ENCODE results near the gene HNRNPA0. TPM values are rescaled to one million over a fixed set of nuclear protein-coding genes. Genes with fewer than 3 reads are reported as not detected.

HNRNPA0 gene
- total and polyA plus RNA-seq, 2 donors (not counting 1 experiment from before 2014, with no cell fraction given) = 31.5 to 34.2 TPM

- 8% methylated on average over 14 of the region's 14 CpGs for WGBS (ENCODE audit: insufficient coverage)
- intact Hi-C loops (cut with micrococcal nuclease) = no loop called here
- no peak overlapping the region for H3K27ac ChIP-seq (ENCODE audit: low read length in 2 of 2)
- CTCF ChIA-PET = interaction anchor here (0.8 to 2.9 kb wide), 3 partner anchors 8 to 74 kb away, joined by 4 to 23 read pairs (median 6); no protein-coding TSS in a partner anchor
- peak overlapping the region; percentile 79 for H2AFZ ChIP-seq (ENCODE audit: insufficient read depth, low read depth, low read length, poor library complexity, severe bottlenecking)
- Mint-ChIP-seq H3K9me3 (ENCODE audit: insufficient read depth) (no peaks in the 10 kb centered on the region), H3K4me3 (no peak overlapping the region), H3K27me3 (peaks cover 3% of the 10 kb centered on the region), H3K27ac (no peak overlapping the region), H3K4me1 (no peaks in the 10 kb centered on the region)
- peak overlapping the region; percentile 83 for H3K4me2 ChIP-seq (replicated peaks; ENCODE audit: low read depth, low read length, poor library complexity, severe bottlenecking)
- no peaks in the 10 kb centered on the region for H3K27me3 ChIP-seq (replicated peaks in 1 of 4; ENCODE audit: control extremely low read depth in 1 of 4, control insufficient read depth in 3 of 4, insufficient read depth in 4 of 4, low read length in 3 of 4)
- H3K36me3 ChIP-seq (replicated peaks in 1 of 2; ENCODE audit: control extremely low read depth in 1 of 2, control insufficient read depth in 1 of 2, extremely low read depth in 1 of 2, insufficient read depth in 2 of 2, low read length in 1 of 2) = no peaks in the 10 kb centered on the region
- H3K9me3 ChIP-seq (ENCODE audit: control extremely low read depth in 1 of 3, control insufficient read depth in 2 of 3, insufficient read depth in 1 of 3, low read length in 2 of 3) = no peaks in the 10 kb centered on the region
- peak overlapping the region; percentile 63 for H3K9ac ChIP-seq (ENCODE audit: low read length)
- TF ChIP-seq CTCF (IDR thresholded peaks at IDR 0.05) (no peak), EZH2 (IDR thresholded peaks at IDR 0.05; ENCODE audit: borderline replicate concordance, insufficient read depth, low read depth, low read length, poor library complexity, severe bottlenecking) (no peak)
- ATAC-seq (ENCODE audit: low read depth) (peak; percentile 33), DNase-seq (peak; percentile 34)
- H4K20me1 ChIP-seq (ENCODE audit: control insufficient read depth, insufficient read depth, low read length, poor library complexity, severe bottlenecking) = no peaks in the 10 kb centered on the region
- POLR2A ChIA-PET = interaction anchor here (0.9 kb wide), 1 partner anchor 18 kb away, joined by 5 read pairs; no protein-coding TSS in a partner anchor
- peak overlapping the region; percentile 25 to 60 (median 51) for H3K4me3 ChIP-seq (ENCODE audit: control extremely low read depth in 1 of 5, extremely low read depth in 1 of 5, insufficient read depth in 1 of 5, low read depth in 2 of 5, low read length in 4 of 5)
- no peaks in the 10 kb centered on the region for H3K79me2 ChIP-seq (ENCODE audit: control insufficient read depth, insufficient read depth, low read length)
- H3K4me1 ChIP-seq (ENCODE audit: control insufficient read depth in 2 of 2, insufficient read depth in 2 of 2, low read length in 2 of 2) = peaks cover 22% of the 10 kb centered on the region in 2 donors
These were observed 19.1 kb downstream of the HNRNPA0 start for GRCh38 chr5:137734962-137735554.

GRCh38 chr5:137734331-137734730 lies 19.8 kb downstream of the HNRNPA0 start:
- peak overlapping the region; percentile 83 for H3K4me2 ChIP-seq (replicated peaks; ENCODE audit: low read depth, low read length, poor library complexity, severe bottlenecking)
- Mint-ChIP-seq H3K4me3 (no peak overlapping the region), H3K27me3 (peaks cover 3% of the 10 kb centered on the region), H3K4me1 (no peaks in the 10 kb centered on the region), H3K27ac (no peak overlapping the region), H3K9me3 (ENCODE audit: insufficient read depth) (no peaks in the 10 kb centered on the region)
- CTCF ChIA-PET = interaction anchor here (2.9 kb wide), 1 partner anchor 73 kb away, joined by 23 read pairs; no protein-coding TSS in a partner anchor
- H3K27ac ChIP-seq (ENCODE audit: low read length in 2 of 2) = no peak overlapping the region
- no peak for DNase-seq
- H3K4me3 ChIP-seq (ENCODE audit: control extremely low read depth in 1 of 5, extremely low read depth in 1 of 5, insufficient read depth in 1 of 5, low read depth in 2 of 5, low read length in 4 of 5) = peak overlapping the region in 1 of 5 experiments; percentile 60
- peak overlapping the region; percentile 63 for H3K9ac ChIP-seq (ENCODE audit: low read length)
- H2AFZ ChIP-seq (ENCODE audit: insufficient read depth, low read depth, low read length, poor library complexity, severe bottlenecking) = peak overlapping the region; percentile 79
- peaks cover 22% of the 10 kb centered on the region in 2 donors for H3K4me1 ChIP-seq (ENCODE audit: control insufficient read depth in 2 of 2, insufficient read depth in 2 of 2, low read length in 2 of 2)
- intact Hi-C loops (cut with micrococcal nuclease) = no loop called here
- no peaks in the 10 kb centered on the region for H4K20me1 ChIP-seq (ENCODE audit: control insufficient read depth, insufficient read depth, low read length, poor library complexity, severe bottlenecking)
- no peaks in the 10 kb centered on the region for H3K79me2 ChIP-seq (ENCODE audit: control insufficient read depth, insufficient read depth, low read length)
- no peaks in the 10 kb centered on the region for H3K9me3 ChIP-seq (ENCODE audit: control extremely low read depth in 1 of 3, control insufficient read depth in 2 of 3, insufficient read depth in 1 of 3, low read length in 2 of 3)
- H3K27me3 ChIP-seq (replicated peaks in 1 of 4; ENCODE audit: control extremely low read depth in 1 of 4, control insufficient read depth in 3 of 4, insufficient read depth in 4 of 4, low read length in 3 of 4) = no peaks in the 10 kb centered on the region
- no peaks in the 10 kb centered on the region for H3K36me3 ChIP-seq (replicated peaks in 1 of 2; ENCODE audit: control extremely low read depth in 1 of 2, control insufficient read depth in 1 of 2, extremely low read depth in 1 of 2, insufficient read depth in 2 of 2, low read length in 1 of 2)
- WGBS (ENCODE audit: insufficient coverage) = 43% methylated on average over 1 of the region's 2 CpGs
- ATAC-seq (ENCODE audit: low read depth) = no peak
- POLR2A ChIA-PET = no interaction called here
- TF ChIP-seq EZH2 (IDR thresholded peaks at IDR 0.05; ENCODE audit: borderline replicate concordance, insufficient read depth, low read depth, low read length, poor library complexity, severe bottlenecking) = no peak
- no peak for TF ChIP-seq CTCF (IDR thresholded peaks at IDR 0.05)

Data from B cell (primary cell).